ENCODE results near the gene PPP1R16B.
A peak's percentile ranks its signal among the peaks of the same experiment; 100 is the strongest.

PPP1R16B gene

GRCh38 chr20:38902601-38903000 is 97.1 kb downstream of the PPP1R16B start:
- no peak for DNase-seq

- no peak for DNase-seq
Observed at GRCh38 chr20:38903335-38903734, 97.8 kb downstream of the PPP1R16B start.

DNA sequence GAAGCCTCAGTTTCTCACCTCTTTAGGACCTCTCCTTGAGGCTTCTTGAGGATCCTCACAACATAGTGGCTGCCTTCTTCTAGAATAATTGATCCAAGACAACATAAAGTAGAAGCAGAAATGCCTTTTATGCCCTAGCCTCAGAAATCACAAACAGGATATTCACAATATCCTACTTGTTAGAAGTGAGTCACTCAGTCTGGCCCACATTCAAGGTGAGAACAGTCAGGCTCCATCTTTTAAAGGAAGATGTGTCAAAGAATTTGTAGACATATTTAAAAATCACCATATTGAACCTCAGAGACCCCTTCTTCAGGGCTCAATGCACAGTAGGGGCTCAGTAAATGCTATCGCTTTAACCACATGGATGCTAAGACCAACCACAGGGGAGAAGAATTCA is 99.9 kb downstream of the PPP1R16B start:
- no peak for DNase-seq

DNA sequence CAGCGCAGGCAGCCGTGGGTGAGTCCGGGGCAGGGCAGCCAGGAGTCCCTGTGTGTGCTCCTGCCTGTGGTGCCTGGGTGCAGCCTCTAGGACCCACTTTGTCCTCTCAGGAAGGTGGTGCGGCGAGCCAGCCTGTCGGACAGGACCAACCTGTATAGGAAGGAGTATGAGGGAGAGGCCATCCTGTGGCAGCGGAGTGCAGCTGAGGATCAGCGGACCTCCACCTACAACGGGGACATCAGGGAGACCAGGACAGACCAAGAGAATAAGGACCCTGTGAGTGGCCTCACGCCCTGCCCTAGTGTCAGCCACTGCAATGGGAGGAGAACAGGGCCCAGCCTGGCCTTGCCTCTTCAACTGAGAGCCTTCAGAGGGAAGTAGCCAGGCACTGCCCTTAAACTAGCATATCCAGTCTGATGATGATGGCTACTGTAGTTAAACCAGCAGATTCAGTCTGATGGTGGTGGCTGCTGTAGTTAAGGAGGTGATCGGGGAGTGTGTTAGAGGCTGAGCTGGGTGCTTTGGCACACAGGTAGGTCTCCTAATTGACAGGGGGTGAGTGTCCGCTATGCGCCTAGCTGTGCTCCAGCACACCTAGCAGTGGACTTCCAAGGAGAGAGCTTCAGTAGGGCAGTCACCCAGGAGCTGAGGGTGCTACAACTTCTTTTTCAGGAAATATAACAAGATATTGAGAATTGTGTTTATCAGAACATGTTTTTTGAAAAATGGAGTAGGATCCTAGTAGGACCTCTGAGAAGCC is 102.6 kb downstream of the PPP1R16B start:
- DNase-seq, result no peak

- DNase-seq, result no peak
Observed at GRCh38 chr20:38915355-38915754, 109.9 kb downstream of the PPP1R16B start.

GRCh38 chr20:38917657-38918056 is 112.2 kb downstream of the PPP1R16B start:
- DNase-seq, result no peak

DNA sequence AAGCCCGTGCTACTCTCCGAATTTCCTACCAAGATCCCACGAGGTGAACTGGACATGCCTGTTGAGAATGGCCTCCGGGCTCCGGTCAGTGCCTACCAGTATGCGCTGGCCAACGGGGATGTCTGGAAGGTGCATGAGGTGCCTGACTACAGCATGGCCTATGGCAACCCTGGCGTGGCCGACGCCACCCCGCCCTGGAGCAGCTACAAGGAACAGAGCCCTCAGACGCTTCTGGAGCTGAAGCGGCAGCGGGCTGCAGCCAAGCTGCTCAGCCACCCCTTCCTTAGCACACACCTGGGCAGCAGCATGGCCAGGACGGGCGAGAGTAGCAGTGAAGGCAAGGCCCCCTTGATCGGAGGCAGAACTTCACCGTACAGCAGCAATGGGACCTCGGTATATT is 112.7 kb downstream of the PPP1R16B start:
- DNase-seq, result no peak

DNA sequence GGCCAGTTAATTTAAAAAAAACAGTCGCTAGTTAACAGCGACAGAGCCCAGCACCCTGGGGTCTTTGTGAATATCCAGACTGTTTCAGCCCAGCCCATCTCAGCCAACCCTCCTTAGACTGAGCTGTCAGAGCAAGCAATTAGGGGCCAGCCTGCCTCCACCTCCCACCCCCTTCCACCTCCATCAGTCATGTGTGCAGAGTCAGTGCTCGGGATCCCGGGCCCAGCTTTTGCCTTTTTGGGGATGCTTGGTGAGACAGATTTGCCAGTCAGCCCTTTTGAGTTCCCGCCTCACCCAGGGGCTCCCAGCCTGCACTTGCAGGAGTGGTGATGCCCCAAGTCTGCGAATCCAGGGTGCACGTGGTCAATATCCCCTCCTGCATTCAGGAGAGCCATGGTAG is 114.2 kb downstream of the PPP1R16B start:
- DNase-seq, result no peak

GRCh38 chr20:38920411-38920810 is 114.9 kb downstream of the PPP1R16B start:
- DNase-seq, result no peak

GRCh38 chr20:38920851-38921250 is 115.4 kb downstream of the PPP1R16B start:
- DNase-seq, result no peak

- DNase-seq, result no peak
Observed at GRCh38 chr20:38924718-38925117, 119.2 kb downstream of the PPP1R16B start.

GRCh38 chr20:38926142-38926933 is 120.8 kb downstream of the PPP1R16B start, which contains the start of gene FAM83D:
TSS of gene FAM83D (plus strand) at chr20:38926417. CDS start at chr20:38926443, 26 bp downstream.
- DNase-seq, result peak; percentile 99

DNA sequence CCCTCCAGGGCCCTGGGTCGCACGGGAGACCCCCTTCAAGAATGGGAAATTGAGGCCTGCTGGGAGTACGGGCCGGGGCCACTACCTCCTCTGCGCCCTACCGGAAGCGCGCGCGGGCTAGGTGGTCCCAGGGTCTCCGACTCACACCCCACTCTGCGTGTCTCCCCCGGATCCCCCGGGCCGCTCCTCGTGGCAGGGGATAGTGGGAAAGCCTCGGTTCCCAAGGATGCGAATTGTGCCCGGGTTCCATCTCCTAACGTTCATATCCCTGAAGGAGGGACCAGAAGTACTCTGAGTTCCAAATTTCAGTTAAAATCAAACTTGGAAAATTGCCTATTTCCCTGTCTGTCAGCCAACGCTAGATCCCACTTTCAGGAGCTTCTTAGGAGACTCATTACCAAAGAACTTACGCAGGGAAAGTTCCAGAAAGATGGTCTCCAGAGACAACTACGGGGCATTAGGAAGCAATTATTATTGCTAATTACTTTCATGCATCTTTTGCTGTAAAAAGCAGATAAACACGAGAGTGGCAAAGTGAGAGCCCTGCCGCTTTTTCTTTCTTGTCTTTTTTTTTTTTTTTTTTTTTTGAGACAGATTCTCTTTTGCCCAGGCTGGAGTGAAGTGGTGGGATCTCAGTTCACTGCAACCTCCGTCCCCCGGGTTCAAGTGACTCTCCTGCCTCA is 121.6 kb downstream of the PPP1R16B start:
- DNase-seq, result no peak

- DNase-seq, result no peak
Observed at GRCh38 chr20:38927902-38928578, 122.5 kb downstream of the PPP1R16B start.

DNA sequence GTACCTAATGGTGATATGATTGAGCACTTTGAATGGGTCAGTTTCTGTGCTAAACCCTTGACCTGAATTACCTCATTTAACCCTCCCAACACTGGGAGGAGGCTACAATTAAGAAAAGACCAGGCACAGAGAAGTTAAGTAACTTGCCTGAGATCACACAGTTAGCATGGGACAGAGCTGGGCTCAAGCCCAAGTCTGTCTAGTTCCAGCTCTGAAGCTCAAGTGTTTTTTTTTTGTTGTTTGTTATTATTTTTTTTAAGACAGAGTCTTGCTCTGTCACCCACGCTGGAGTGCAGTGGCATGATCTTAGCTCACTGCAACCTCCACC is 124.7 kb downstream of the PPP1R16B start:
- no peak for DNase-seq

DNA sequence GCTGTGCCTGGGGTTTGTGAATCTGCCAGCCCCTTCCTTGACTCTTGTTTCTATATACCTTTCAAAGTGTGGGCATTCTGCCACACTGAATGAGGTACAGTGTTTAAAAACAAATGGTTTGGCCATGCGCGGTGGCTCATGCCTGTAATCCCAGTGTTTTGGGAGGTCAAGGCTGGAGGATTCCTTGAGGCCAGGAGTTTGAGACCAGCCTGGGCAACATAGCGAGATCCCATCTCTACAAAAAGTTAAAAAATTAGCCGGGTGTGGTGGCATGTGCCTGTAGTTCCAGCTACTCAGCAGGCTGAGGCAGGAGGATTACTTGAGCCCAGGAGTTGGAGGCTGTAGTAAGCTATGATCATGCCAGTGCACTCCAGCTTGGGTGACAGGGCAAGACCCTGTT is 126.5 kb downstream of the PPP1R16B start:
- DNase-seq, result no peak

DNA sequence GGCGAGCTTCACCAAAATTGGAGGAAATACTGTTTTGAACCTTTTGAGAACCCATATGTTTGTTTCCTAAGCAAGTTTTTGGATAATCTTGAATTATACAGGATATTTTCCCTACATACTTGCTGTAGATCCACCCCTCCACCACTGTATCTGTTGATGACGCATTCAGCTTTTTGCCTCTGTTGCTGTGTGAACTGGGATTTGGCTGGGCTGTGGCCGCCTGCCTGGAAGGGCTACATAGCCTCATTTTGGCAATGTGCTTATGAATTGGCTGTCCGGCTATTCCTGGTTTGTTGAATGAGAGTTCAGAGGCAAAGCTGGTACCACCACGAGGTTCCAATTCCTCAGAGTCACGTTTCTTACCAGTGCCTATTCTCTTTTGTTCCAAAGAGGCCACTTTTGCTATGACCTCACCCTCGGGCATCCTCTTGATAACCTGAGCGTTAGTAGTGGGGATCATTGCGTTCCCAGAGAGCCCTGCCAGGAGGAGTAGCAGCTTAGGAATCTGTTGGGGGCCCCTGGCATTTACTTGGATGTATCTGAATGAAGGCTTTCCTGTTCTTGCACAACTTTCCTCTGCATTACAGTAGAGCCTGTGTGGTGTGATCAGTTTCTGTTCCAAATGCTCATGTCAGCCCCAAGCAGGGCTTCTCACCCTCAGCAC is 127.1 kb downstream of the PPP1R16B start:
- DNase-seq, result no peak

- no peak for DNase-seq
Observed at GRCh38 chr20:38934530-38934929, 129.0 kb downstream of the PPP1R16B start.

GRCh38 chr20:38935285-38935684 is 129.8 kb downstream of the PPP1R16B start:
- no peak for DNase-seq

DNA sequence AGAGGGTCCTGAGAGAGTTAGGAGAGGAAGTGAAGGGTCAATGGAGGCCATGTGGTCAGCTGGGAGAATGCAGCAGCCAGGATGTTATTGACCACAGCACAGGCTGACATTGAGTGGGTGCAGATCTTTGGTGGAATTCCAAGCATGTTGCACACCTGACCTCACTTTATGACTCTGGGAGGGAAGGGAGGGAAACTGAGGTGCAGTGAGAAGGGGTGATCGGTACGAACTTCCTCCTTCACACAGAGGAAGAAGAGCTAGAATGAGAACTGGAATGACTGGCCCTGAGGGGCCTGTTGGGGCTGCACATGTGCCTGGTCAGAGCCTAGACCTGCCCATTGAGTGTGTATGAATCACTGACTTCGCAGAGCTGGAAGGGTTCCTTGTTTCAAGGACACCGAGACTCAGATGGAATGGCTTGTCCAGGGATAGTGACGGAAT is 130.5 kb downstream of the PPP1R16B start:
- DNase-seq, result no peak

DNA sequence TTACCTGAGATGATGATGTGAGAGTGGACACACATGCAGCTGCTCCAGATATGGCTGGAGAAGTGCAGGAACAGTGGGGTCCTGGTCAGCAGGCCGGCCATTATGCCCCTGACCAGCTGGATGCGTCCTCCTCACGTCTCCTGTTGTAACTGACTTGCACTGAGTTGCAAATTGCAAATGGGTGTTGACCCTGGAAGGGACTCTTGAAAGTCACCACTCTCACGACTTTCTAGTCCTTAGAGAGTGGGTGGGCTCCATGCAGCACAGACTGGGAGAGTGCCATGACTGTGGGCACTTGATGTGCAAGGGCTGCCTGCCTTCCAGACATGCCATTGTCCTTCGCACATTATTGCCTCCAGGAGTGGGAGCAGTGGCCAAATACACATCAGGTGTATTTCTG is 131.5 kb downstream of the PPP1R16B start:
- no peak for DNase-seq

- DNase-seq, result no peak
Observed at GRCh38 chr20:38937978-38938473, 132.5 kb downstream of the PPP1R16B start.

Measured in activated CD4-positive, alpha-beta T cell treated with anti-CD3 and anti-CD28 coated beads, Interleukin-2, amount 50 U/mL, for 16 hours (primary cell).